HG03135 (cell line): ENCODE data around the gene LAMP2.
"Not testable (repeated sequence)": the region's sequence is repeated elsewhere in the genome, so short reads cannot be mapped to it uniquely, and the experiment has no call there.

Experiments used
- ATAC-seq: cut with Tn5 transposase; IDR thresholded peaks from one replicate; pipeline ENCODE4 v1.9.1; 2021; ENCODE audit warnings: mild to moderate bottlenecking, moderate library complexity; ENCODE audit not compliant: unreplicated experiment

Gene LAMP2

DNA sequence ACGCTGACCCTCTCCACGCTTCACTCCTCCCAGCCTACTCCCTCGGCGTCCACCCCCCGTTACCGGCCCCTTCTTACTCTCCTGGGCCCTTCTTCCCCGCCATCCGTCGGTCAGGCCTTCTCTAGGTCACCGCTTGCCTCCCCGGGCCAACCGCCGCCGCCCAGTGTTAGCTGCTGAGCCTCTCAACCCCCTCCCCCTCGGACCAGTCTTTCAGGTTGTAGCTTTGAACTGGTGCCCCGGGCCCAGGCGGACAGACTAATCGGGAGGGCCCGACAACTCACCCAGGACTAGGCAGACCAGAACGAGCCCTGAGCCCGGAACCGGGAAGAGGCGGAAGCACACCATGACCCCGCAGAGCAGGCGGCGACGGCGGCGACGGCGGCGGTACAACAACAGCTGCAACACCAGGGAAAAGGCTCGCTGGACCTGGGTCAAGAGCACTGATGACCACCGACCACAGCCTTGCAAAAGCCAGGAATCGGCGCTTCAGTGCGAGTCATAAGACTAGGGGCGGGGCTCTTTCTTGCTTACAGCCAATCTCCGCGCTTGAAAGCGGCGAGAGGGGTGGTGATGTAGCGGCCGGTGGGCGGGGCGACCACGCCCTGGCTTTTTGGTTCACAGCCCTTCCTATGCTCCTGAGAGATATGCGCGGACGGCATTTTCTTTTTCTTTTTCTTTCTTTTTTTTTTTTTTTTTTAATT lies at the start of gene LAMP2:
Gene LAMP2, minus strand, starts transcription at position 472 of the 701 bp plus-strand sequence. Its CDS starts 127 bp downstream, at position 345.
- peak; percentile 96 for ATAC-seq

DNA sequence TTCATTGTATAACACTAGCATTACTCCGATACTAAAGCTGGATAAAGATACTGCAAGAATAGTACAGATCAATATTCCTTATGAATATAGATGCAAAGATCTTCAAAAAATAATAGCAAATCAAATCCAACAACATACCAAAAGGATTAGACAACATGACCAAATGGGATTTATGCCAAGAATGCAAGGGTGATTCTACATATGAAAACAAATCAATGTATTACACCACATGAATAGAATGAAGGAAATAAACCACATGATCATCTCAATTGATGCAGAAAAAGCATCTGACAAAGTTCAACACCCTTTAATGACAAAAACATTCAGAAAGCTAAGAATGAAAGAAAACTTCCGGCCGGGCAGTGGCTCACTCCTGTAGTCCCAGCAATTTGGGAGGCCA lies 48.8 kb upstream of the LAMP2 start:
- no peak for ATAC-seq

DNA sequence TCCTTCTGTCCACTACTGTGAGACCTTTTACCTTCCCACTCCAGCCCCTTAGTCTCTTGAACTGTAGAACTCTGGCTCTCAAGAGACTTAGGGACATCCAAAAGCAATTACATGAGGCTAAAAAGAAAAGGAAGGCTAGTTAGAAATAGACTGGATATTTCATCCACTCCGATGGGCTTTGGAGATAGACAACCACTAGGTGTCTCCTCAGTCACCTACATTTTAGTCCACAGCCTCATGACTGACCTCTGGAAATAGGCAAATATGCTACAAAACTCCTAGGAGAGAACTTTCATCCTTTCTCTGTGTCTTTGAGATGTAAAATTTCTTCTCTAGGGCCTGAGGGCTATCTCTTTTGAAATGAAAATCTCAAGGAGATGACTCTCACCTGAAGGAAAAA lies 45.1 kb upstream of the LAMP2 start:
- ATAC-seq: no peak

DNA sequence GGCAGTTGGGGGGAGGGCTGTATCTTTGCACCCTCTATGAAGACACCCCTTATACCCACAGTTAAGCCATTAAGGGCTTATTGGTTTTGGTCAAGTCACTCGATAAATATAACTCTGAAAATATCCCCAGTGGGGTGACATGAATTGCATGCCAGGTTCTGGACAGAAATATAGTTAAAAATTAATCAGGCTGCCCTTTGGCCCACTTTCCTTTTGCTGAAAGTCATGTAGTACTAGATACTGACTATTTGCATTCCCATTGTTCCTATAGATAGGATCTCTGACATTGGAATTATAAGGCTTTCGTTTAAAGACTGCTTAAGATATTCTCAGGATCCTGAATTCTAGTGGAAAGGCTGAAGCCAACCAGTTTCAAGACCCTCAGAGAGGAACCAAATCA lies 43.5 kb upstream of the LAMP2 start:
- ATAC-seq: no peak

DNA sequence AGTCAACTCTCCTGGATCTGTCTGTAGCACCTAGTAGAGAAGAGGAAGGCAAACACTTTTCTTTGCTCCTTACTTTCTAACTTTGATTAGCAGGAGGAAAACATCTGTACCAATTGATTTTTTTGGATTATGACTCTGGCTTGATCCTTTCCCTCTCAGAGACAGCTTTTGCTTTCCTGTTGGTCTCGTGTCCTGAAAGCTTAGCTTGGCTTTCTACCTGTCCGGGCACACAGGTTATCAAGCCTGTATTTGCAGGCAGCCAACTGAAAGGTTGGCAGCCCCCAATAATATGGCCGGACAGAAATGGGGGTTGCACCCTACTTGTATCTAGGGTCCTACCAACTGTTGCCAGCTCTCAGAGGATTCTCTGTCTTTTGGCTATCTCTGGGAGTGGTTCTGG lies 43.1 kb upstream of the LAMP2 start:
- no peak for ATAC-seq

DNA sequence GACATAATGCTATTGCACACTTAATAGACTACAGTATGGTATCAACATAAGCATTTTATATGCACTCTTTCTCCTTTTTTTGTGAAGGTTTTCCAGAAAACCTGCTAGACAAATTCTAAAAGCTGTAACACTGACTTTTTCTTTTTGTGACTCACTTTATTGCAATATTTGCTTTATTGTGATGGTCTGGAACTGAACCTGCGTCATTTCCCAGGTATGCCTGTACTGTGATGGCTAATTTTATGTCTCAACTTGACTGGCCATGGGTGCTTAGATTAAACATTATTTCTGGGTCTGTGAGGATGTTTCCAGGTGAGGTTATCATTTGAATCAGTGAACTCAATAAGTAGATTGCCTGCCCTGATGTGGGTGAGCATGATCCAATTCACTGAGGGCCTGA lies 35.5 kb upstream of the LAMP2 start:
- ATAC-seq: no peak

DNA sequence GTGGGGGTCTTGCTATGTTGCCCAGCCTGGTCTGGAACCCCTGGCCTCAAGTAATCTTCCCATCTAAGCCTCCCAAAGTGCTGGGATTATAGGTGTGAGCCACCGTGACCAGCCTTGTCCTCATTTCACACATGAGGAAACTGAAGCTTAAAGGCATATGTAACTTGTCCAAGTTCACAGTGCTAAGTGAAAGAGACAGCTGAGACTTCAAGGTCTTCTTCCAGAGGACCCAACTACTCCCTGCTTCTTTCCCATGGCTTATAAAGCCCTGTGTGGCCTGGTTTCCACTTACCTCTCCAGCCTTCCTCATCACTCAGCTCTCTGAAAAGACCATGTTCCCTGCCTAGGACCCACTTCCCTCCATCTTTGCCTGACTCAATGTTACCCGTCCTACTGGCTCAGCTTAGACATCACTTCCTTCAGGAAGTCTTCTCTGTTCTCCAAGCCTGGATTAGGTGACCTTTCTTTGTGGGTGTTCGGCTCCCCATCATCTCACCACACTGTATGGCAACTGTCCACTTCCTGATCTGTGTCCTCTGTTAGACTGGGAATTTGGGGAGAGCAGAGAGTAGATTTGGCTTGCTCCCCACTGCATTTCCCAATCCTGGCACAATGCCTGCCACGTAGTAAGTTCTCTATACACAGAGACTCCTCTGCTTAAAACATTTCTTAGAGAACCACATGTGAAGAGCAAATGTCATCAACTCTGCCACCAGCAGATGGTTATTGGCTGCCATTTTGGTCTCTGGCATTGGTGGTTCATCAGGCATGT lies 30.4 kb upstream of the LAMP2 start:
- no peak for ATAC-seq

DNA sequence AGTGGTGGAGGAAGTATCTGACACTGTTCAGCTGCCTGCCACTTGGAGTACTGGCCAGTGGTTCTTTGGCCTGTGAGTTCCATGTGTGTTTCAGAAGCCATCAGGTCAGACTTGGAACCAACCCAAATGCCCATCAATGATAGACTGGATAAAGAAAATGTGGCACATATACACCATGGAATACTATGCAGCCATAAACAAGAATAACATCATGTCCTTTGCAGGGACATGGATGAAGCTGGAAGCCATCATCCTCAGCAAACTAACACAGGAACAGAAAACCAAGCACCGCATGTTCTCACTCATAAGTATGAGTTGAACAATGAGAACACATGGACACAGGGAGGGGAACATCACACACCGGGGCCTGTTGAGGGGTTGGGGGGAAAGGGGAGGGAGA lies 21.0 kb upstream of the LAMP2 start:
- ATAC-seq: not testable (repeated sequence)

DNA sequence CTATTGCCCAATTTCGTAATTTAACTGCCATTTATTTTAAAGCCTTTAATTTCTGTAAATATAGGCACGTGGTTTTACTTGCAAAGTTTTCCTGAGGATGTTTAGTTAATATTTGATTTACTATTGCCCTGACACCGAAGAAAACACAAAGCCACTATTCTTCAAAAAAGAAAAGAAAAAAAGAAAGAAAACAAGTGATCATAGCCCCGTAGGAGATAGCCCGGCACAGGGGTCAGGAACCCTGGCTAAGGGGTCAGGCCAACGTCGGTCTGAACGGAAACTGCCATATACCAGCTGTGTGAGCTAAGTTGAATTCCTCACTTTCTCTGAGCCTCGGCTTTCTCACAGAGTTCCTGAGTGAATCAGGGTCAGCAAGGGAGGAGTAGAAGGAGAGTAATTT lies 17.7 kb upstream of the LAMP2 start:
- ATAC-seq: no peak

DNA sequence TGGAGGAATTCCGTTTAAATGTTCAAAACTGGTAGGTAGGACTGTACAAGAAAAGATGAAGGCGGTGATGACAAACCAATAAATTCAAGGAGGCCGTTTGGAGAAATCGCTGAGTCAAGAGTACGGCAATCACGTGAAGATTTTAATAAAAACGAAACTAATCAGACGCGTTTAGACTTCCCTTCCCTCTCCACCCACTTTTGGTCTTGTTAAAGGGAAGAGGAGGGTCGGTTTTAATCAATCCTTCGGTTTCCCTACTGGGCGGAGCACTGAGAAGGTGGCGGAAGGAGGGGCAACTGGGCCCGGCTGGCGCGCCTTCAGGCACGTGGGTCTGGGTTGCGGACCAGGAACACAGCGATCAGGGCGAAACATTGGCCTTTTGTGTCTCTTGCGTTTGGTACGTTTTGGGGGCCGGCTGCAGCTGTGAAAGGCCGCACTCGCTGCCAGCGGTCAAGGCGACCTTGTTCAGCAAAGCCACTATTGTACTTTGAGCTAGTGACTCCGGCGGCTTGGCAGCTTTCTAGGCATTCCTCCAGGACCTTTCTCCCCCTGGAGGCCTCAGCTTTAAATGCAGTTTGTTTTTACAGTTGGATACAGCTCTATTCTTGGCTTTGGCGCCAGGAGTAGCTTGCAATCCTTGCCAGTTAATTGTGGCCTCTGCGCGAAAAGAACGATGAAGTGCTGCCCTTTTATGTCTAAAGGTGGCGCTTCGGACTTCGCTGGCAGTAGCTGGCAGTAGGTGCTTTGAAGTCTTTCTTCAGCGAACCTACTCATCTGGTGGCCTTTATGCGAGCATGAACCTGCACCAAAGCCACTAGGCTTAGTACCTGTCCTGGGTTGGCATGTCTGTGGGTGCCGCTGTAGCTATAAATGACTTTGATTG lies 16.8 kb upstream of the LAMP2 start:
- peak; percentile 69 for ATAC-seq

DNA sequence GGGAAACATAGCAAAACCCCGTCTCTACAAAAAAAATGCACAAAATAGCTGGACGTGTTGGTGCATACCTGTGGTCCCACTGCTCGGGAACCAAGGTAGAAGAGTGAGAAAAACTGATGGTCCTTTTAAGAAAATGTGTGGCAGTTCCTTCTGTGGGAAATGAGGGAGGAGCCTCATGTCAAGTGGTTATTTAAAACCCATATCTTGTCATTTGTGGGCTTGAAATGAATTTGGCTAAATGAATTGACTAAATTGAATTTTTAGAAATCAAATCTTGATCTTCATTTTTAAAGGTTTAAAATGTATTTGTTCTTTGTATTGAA lies 16.2 kb upstream of the LAMP2 start:
- ATAC-seq: peak; percentile 12

DNA sequence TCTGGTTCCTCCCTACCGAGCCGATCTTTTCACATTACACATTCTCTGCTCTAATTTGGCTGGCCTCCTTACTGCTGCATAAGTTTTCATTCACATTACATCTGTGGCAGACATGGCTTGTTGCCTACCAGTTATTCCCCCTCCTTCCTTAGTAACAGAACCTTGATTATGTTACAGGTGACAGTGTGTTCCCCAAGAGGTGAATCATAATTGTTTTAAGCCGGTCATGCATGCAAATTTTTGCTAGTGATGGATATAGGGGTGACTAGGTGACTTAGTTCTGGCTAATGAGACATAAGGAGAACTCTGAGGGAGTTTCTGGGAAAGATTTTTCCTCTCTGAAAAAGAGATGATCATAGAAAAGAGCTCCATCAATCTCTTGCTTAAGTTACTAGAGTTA lies 8.4 kb upstream of the LAMP2 start:
- ATAC-seq: no peak

DNA sequence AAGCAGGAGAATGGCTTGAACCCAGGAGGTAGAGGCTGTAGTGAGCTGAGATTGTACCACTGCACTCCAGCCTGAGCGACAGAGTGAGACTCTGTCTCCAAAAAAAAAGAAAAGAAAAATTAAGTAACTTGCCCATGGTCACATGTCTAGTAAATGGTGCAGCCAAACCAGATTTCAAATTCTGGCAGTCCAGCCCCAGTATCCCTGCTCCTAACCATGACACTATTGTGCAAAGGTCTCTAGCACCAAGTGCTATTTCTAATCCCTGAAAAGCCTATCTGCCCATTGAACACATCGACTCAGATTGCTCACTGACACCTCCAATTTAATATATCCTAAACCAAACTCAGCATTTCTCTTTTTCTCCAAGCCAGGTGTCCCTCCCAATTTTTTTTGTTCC lies 7.6 kb upstream of the LAMP2 start:
- ATAC-seq: no peak

DNA sequence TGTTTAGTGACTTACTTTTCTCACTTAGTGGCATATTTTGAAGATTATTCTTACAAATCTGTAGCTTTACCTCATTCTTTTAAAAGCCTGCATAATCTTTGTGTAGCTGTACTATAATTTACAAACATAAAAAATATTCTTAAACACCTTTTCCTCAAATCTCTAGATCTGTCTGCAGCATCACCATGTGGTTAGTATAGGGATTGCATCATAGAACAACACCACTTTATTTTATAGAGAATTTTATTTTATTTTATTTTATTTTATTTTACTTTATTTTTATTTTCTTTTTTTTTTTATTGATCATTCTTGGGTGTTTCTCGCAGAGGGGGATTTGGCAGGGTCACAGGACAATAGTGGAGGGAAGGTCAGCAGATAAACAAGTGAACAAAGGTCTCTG lies 6.4 kb upstream of the LAMP2 start:
- ATAC-seq: not testable (repeated sequence)

DNA sequence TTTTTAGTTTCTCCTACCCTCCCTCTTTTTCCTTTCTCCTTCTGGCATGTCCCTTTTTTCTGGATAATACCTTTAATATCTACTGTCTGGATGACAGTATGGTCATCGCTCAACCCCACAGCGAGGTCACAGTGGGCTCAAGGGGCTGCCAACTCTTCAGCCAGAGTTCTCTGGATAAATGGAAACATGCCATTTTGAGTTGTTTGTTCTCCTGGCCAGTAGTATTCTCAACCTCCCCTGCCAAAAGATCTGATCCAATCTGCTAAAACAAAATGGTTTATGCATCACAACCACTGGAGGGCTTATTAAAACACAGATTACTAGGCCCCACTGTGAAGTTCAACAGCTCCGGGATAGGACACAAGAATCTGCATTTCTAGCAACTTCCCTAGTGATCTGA lies 5.0 kb upstream of the LAMP2 start:
- ATAC-seq: no peak

DNA sequence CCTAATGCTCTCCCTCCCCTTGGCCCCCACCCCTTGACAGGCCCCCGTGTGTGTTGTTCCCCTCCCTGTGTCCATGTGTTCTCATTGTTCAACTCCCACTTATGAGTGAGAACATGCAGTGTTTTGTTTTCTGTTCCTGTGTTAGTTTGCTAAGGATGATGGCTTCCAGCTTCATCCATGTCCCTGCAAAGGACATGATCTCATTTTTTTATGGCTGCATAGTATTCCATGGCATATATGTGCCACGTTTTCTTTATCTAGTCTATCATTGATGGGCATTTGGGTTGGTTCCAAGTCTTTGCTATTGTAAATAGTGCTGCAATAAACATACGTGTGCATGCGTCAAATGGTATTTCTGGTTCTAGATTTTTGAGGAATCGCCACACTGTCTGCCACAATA lies 561 bp upstream of the LAMP2 start:
- not testable (repeated sequence) for ATAC-seq

DNA sequence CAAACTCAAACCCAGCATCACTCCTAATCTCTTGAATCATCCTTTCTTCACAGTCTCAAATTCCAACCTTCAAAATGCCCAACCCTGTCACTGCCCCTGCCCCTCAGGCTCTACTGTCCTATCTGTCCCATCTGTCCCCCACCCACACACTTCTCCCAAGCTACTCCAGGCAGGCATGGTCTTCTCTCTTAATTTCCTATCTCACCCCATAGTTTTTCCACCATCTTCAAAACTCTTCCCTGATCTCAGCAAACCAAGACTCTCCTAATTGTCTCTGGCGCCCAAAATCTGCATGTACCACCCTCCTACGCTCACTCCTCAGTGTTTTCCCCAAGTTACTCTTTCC lies 644 bp downstream of the LAMP2 start:
- ATAC-seq: no peak

DNA sequence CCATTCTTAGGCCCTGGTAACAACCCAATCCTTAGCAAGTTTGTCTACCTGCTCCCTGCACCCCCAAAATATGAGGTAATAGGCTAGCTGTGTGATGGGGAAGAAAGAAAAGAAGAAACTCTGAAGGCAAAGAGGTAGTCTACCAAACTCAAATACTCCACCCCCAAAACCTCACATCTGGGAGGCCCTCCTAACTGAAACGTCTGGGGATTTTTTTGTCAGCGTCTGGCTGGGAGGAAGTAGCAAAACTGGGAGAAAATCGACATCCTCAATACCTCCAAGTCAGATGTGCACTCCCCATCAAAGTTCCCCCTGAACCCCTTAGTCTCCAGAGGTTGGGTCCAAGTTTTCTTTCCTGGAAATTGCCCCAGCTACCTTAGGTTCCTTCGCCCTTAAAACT lies 1.0 kb downstream of the LAMP2 start:
- no peak for ATAC-seq

DNA sequence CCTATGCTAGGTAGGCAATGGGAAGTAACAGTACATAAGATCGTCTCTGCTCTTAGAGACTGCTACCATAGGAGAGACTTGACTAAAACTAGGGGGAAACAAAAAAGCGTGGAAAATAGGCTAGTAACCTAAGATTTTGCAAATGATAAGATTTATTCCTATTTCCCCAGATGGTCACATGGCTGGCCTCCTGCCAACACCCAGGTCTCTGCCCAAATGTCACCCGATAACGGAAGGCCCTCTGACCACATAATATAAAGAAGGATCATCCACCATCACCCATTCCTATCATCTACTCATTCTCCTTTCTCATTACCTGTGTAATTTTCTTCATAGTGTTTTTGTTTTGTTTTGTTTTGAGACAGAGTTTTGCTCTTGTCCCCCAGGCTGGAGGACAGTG lies 4.7 kb downstream of the LAMP2 start:
- no peak for ATAC-seq

DNA sequence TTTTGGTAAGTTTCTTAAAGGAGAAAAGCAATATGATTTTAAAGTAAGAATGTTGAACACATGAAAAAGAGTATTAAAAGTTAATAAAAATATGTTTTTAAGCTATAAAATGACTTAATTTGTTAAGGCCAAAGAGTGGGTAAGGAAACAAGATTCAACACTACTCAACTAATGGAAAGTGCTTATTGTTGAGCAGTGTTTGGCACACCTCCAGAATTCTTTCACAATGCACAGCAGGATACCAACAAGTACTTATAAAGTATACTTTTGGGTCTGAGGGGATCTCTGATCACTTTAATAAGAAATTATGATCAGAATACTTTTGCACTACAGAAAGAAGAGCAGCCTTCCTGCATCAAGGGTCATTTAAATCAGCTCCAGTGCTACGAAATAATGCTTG lies 5.9 kb downstream of the LAMP2 start:
- ATAC-seq: no peak

DNA sequence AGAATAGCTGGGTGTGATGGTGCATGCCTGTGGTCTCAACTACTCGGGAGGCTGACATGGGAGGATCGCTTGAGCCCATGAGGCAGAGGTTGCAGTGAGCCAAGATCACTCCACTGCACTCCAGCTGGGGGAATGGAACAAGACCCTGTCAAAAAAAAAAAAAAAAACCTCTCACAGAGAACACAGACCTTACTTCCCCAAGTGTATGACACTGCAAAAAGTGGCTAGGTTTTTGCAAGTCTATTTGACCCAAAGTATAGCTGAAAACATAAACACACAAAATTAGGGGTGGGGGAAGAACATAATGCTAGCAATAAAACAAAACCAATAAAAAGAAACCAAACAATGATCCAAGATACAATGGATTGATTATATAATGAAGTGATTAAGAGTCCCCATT lies 6.7 kb downstream of the LAMP2 start:
- no peak for ATAC-seq

DNA sequence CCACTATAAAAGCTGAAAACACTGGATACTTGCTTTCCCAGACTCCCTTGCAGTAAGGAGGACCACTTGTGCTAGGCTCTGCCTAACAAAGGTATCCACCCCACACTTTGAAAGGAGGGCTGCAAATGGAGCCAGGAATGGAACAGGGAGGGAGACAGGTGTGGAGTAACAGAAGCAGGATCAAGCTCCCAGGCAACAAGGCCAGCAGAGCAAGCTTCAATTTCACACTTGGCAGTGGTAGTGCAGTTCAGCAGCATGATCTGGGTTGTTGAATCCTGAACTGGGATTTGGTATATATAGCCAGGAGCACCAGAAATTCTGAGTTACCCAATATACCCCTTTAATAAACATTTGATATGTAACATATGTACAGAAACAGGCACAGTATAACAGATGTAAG lies 9.8 kb downstream of the LAMP2 start:
- ATAC-seq: no peak
